GM19025 (cell line): ENCODE data around the gene IGFBP4.

ENCODE experiments used
- ATAC-seq: cut with Tn5 transposase; IDR thresholded peaks from one replicate; pipeline ENCODE4 v1.9.1; 2021; ENCODE audit warnings: mild to moderate bottlenecking, low read depth, moderate library complexity; ENCODE audit not compliant: unreplicated experiment

The IGFBP4 gene

GRCh38 chr17:40469805-40470675 lies 26.8 kb downstream of the IGFBP4 start:
- ATAC-seq: no peak

- ATAC-seq: no peak
These were observed 27.9 kb downstream of the IGFBP4 start for GRCh38 chr17:40470932-40471828.

- no peak for ATAC-seq
These were observed 28.8 kb downstream of the IGFBP4 start for GRCh38 chr17:40471846-40472732.

- no peak for ATAC-seq
These were observed 29.6 kb downstream of the IGFBP4 start for GRCh38 chr17:40472733-40473452.

- no peak for ATAC-seq
These were observed 30.5 kb downstream of the IGFBP4 start for GRCh38 chr17:40473573-40474365.

GRCh38 chr17:40474419-40475002 lies 31.3 kb downstream of the IGFBP4 start:
- ATAC-seq: no peak

GRCh38 chr17:40475234-40475908 lies 32.1 kb downstream of the IGFBP4 start:
- ATAC-seq: no peak

GRCh38 chr17:40477796-40478195 lies 34.5 kb downstream of the IGFBP4 start:
- ATAC-seq: no peak

GRCh38 chr17:40478486-40478885 lies 35.2 kb downstream of the IGFBP4 start:
- ATAC-seq: no peak

- ATAC-seq: no peak
These were observed 36.7 kb downstream of the IGFBP4 start for GRCh38 chr17:40479754-40480480.

GRCh38 chr17:40480501-40481003 lies 37.3 kb downstream of the IGFBP4 start:
- no peak for ATAC-seq

- no peak for ATAC-seq
These were observed 37.9 kb downstream of the IGFBP4 start for GRCh38 chr17:40481106-40481505.

- ATAC-seq: no peak
These were observed 39.5 kb downstream of the IGFBP4 start for GRCh38 chr17:40482722-40483121.

GRCh38 chr17:40483679-40484078 lies 40.4 kb downstream of the IGFBP4 start:
- ATAC-seq: no peak

GRCh38 chr17:40484285-40484972 lies 41.2 kb downstream of the IGFBP4 start:
- ATAC-seq: no peak

- no peak for ATAC-seq
These were observed 41.8 kb downstream of the IGFBP4 start for GRCh38 chr17:40484973-40485530.
